Spleen (tissue), 11 donors: ENCODE measurements around the gene MESD. TPM values are rescaled to one million over a fixed set of nuclear protein-coding genes. Genes with fewer than 3 reads are reported as not detected.

Experiments used
- DNase-seq: peaks from one replicate; pipeline ENCODE4 v3.0.0-alpha.2; 2020
- H3K27ac ChIP-seq, 8 donors: fragments of 200-600 bp; sonication (generic) in 7 of 8; 1 replicate in 4 of 8; 2 replicates in 4 of 8; pipeline versions ENCODE4 v1.5.0 to v1.8.0; 2016 to 2021; ENCODE audit warnings: inconsistent platforms in 4 of 8, mild to moderate bottlenecking in 4 of 8, moderate library complexity in 1 of 8
- H3K27me3 ChIP-seq, 7 donors: fragments of 200-600 bp; sonication (generic) in 6 of 7; replicated peaks in 1 of 7; 1 replicate in 4 of 7; 2 replicates in 3 of 7; pipeline versions ENCODE4 v1.5.0 to v1.8.0; 2016 to 2021; ENCODE audit warnings: inconsistent platforms in 3 of 7, mild to moderate bottlenecking in 1 of 7
- H3K36me3 ChIP-seq, 6 donors: fragments of 200-600 bp; sonication (generic) in 5 of 6; 1 replicate in 4 of 6; 2 replicates in 2 of 6; pipeline versions ENCODE4 v1.5.0 to v1.8.0; 2016 to 2021; ENCODE audit warnings: inconsistent platforms in 2 of 6
- H3K4me1 ChIP-seq, 6 donors: fragments of 200-600 bp; sonication (generic) in 5 of 6; 1 replicate in 3 of 6; 2 replicates in 3 of 6; pipeline versions ENCODE4 v1.5.0 to v1.8.0; 2016 to 2021; ENCODE audit warnings: inconsistent platforms in 3 of 6
- H3K4me3 ChIP-seq, 8 donors: fragments of 200-600 bp; sonication (generic) in 7 of 8; 1 replicate in 4 of 8; 2 replicates in 4 of 8; pipeline versions ENCODE4 v1.5.0 to v1.8.0; 2016 to 2021; ENCODE audit warnings: inconsistent platforms in 4 of 8, mild to moderate bottlenecking in 4 of 8, moderate library complexity in 2 of 8
- H3K9me3 ChIP-seq, 8 donors: fragments of 200-600 bp; sonication (generic) in 7 of 8; 1 replicate in 4 of 8; 2 replicates in 4 of 8; pipeline versions ENCODE4 v1.5.0 to v1.8.0; 2016 to 2021; ENCODE audit warnings: inconsistent platforms in 4 of 8
- POLR2A ChIP-seq, 3 donors: fragments of 450-650 bp; IDR thresholded peaks; one replicate each; pipeline ENCODE4 v1.5.1; 2017; ENCODE audit warnings: antibody characterized with exemption in 3 of 3, mild to moderate bottlenecking in 1 of 3
- POLR2AphosphoS5 ChIP-seq, 3 donors: sonication (generic); formaldehyde crosslinking; IDR thresholded peaks; one replicate each; pipeline ENCODE4 v1.5.1; 2017; ENCODE audit warnings: antibody characterized with exemption in 3 of 3
- WGBS, 5 donors: extraction: QIAGEN DNeasy Blood & Tissue Kit in 3 of 5; methylation state at CpG; one replicate each; pipeline versions ENCODE4 v1.1.5 to v1.1.7; 2013 to 2018; 5-methylcytosine and 5-hydroxymethylcytosine counted together
- intact Hi-C: fragments of 100-400 bp; cut with DNase I; formaldehyde crosslinking; loops from one replicate; pipeline ENCODE4 v1.15.0; 2023; ENCODE audit warnings: low total_unique reads
- polyA plus RNA-seq, 3 donors: library from polyadenylated mRNA; stranded (reverse); fragments of 200-250 nt; gene quantifications; one replicate each; pipeline ENCODE4 v1.2.1, GENCODE V29; 2013
- total RNA-seq, 7 donors: library from RNA; depleted of rRNA in 3 of 7; stranded (reverse); fragments of >200 nt in 3 of 7; fragmentation: NEBNext Ultra II Directional in 4 of 7; extraction: Animal tissue kit (Norgen Biotek cat#: 25700) in 4 of 7; gene quantifications; one replicate each; pipeline versions ENCODE4 v1.1.0 to v1.2.1, GENCODE V29; 2016 to 2021
- TF ChIP-seq, protein P1 (sequence below), 11 experiments: fragments of 200-600 bp in 7 of 11; fragments of 450-650 bp in 4 of 11; sonication (generic) in 4 of 11; IDR thresholded peaks in 8 of 11; conservative IDR thresholded peaks in 3 of 11; 1 replicate in 7 of 11; 2 replicates in 4 of 11; pipeline versions ENCODE4 v1.4.0 to v1.8.0; 2016 to 2021; ENCODE audit warnings: antibody characterized with exemption in 11 of 11, inconsistent platforms in 4 of 11, mild to moderate bottlenecking in 1 of 11
- donor health status: healthy with polysubstance abuse.
- donor health status: DM: no; HTN: no; CAD: no; lungs with moderate emphysema.
- donor health status: DM: no; HTN: no; CAD: no.
- donor health status: Bipolar disorder and iron deficiency.
- donor health status: healthy.
- donor health status: DM: no; HTN: no; CAD: no.
- donor health status: DM: yes; HTN: yes; CAD: no.

MESD gene
- total and polyA plus RNA-seq, 10 donors: 8.5 to 39.8 (median 27.5) TPM

DNA sequence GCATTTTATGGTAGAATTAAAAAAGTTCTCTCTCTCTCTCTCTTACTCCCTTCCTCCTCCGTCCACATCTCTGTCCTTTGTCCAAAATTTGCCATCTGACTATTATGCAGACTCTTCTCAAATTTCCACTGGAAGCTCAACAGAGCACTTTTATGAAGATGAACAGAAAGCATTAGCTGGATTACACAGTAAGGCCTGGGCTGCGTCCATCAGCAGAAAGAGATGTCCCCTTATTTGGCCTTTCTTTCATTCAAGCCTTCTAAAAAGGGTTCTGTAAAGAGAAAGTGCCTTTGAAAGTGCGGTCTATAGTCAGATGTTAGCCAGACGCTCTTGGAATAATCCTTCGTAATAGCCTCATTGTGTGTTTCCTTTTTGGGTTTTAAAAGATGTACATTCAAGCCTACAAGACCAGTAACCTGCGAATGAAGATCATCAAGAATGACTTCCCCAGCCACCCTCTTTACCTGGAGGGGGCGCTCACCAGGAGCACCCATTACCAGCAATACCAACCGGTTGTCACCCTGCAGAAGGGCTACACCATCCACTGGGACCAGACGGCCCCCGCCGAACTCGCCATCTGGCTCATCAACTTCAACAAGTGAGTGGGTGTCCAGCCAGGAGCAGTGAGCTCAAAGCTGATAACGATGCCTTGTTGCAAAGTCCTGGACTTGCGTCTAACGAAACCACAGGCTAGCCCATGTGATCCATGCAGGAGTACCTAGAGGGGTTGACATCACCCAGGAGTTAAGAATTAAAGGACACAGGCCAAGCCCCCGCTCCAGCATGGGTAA is 53.1 kb downstream of the MESD start:
- 86 to 95% (median 95%) methylated on average over 16 of the region's 16 CpGs for WGBS, 5 donors
- no peak overlapping the region for H3K27ac ChIP-seq
- no peaks in the 10 kb centered on the region for H3K27me3 ChIP-seq
- no peaks in the 10 kb centered on the region for H3K9me3 ChIP-seq
- TF ChIP-seq POLR2A (IDR thresholded peaks at IDR 0.05) (no peak), POLR2AphosphoS5 (IDR thresholded peaks at IDR 0.05) (no peak)
- TF ChIP-seq, protein P1, sequence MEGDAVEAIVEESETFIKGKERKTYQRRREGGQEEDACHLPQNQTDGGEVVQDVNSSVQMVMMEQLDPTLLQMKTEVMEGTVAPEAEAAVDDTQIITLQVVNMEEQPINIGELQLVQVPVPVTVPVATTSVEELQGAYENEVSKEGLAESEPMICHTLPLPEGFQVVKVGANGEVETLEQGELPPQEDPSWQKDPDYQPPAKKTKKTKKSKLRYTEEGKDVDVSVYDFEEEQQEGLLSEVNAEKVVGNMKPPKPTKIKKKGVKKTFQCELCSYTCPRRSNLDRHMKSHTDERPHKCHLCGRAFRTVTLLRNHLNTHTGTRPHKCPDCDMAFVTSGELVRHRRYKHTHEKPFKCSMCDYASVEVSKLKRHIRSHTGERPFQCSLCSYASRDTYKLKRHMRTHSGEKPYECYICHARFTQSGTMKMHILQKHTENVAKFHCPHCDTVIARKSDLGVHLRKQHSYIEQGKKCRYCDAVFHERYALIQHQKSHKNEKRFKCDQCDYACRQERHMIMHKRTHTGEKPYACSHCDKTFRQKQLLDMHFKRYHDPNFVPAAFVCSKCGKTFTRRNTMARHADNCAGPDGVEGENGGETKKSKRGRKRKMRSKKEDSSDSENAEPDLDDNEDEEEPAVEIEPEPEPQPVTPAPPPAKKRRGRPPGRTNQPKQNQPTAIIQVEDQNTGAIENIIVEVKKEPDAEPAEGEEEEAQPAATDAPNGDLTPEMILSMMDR (IDR thresholded peaks at IDR 0.05 in 8 of 11, conservative IDR thresholded peaks at IDR 0.05 in 3 of 11): no peak
- H3K4me1 ChIP-seq: no peaks in the 10 kb centered on the region
- intact Hi-C loops: no loop called here
- DNase-seq: peak; percentile 57
- H3K36me3 ChIP-seq: peaks cover 0 to 54% (median 12%) of the 10 kb centered on the region in 6 donors
- H3K4me3 ChIP-seq: no peak overlapping the region

DNA sequence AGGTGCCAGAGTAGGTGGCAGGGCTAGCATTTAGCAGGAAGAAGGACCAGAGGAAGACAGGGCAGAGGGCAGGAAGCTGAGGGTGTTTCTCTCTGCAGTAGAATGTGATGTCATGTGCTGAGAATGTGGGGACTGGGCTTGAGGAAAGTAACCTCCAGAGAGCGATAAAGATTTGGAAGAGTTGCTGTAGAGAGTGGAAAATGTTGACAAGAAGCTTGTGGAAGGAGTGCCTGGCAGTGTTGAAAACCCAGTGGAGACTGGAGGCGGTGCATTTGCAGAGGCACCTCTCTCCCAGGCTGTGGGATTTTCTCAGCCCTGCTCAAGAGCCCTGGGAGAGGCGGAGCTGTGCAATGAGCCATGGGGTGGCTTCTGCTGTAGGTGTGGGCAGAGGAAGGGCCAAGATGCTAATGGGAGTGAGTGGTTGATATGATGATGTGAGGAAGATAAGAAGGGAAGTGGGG is 54.8 kb downstream of the MESD start:
- Histone ChIP-seq H3K4me1 (no peaks in the 10 kb centered on the region), H3K36me3 (peaks cover 0 to 37% (median 5%) of the 10 kb centered on the region in 6 donors), H3K27ac (no peak overlapping the region), H3K4me3 (no peak overlapping the region), H3K27me3 (no peaks in the 10 kb centered on the region), H3K9me3 (no peaks in the 10 kb centered on the region)
- DNase-seq: peak; percentile 24
- TF ChIP-seq, protein P1 (IDR thresholded peaks at IDR 0.05 in 8 of 11, conservative IDR thresholded peaks at IDR 0.05 in 3 of 11): no peak
- no peak for TF ChIP-seq POLR2AphosphoS5 (IDR thresholded peaks at IDR 0.05)
- no peak for TF ChIP-seq POLR2A (IDR thresholded peaks at IDR 0.05)
- intact Hi-C loops: no loop called here
- 85 to 93% (median 89%) methylated on average over 3 of the region's 3 CpGs for WGBS, 5 donors

DNA sequence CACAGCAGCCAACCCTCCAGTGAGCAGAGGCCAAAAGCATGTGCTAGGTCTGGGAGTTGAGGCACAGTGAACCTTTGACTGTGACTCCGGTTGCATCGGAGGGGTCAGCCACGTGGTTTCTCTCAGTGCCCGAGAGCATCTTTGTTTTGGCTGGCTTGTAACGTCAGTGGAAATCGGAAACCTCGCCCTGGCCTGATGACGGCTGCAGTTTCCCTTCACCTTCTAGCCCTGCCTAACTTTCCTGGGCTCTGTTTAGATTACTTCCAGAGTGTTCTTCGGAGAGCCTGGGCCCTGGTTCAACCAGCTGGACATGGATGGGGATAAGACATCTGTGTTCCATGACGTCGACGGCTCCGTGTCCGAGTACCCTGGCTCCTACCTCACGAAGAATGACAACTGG is 56.6 kb downstream of the MESD start:
- Histone ChIP-seq H3K27me3 (no peaks in the 10 kb centered on the region), H3K9me3 (no peaks in the 10 kb centered on the region), H3K36me3 (peaks cover 0 to 29% (median 5%) of the 10 kb centered on the region in 6 donors), H3K27ac (no peak overlapping the region), H3K4me1 (no peaks in the 10 kb centered on the region), H3K4me3 (no peak overlapping the region)
- DNase-seq: peak; percentile 60
- intact Hi-C loops: no loop called here
- TF ChIP-seq, protein P1 (IDR thresholded peaks at IDR 0.05 in 8 of 11, conservative IDR thresholded peaks at IDR 0.05 in 3 of 11): no peak
- TF ChIP-seq POLR2AphosphoS5 (IDR thresholded peaks at IDR 0.05): no peak
- WGBS, 5 donors: 85 to 94% (median 92%) methylated on average over 15 of the region's 15 CpGs

DNA sequence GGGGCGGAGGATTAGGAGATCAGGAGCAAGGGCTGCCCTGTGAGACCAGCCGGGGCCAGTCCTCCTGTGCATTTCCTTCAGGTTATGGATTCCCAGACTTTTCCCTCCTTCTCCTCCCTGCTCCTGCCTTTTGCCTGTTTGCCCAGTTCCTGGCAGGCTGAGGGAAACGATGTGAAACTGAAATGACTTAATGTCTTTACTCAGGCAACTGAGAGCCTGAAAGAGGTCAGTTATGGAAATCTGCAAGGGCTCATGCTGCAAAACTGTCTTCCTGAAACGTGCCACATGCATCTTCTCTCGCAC is 57.2 kb downstream of the MESD start:
- intact Hi-C loops: no loop called here
- Histone ChIP-seq H3K27me3 (no peaks in the 10 kb centered on the region), H3K4me1 (no peaks in the 10 kb centered on the region), H3K9me3 (no peaks in the 10 kb centered on the region), H3K36me3 (peaks cover 0 to 23% (median 5%) of the 10 kb centered on the region in 6 donors), H3K27ac (no peak overlapping the region), H3K4me3 (no peak overlapping the region)
- peak; percentile 8 for DNase-seq
- WGBS, 5 donors: 79 to 87% (median 86%) methylated on average over 5 of the region's 5 CpGs
- no peak for TF ChIP-seq POLR2AphosphoS5 (IDR thresholded peaks at IDR 0.05)
- TF ChIP-seq POLR2A (IDR thresholded peaks at IDR 0.05): no peak
- TF ChIP-seq, protein P1 (IDR thresholded peaks at IDR 0.05 in 8 of 11, conservative IDR thresholded peaks at IDR 0.05 in 3 of 11): no peak
